SKM-1 treated with dmso at 0.1 percent for 144 hours (cell line): Measurements from ENCODE around the gene UST.
A peak's percentile ranks its signal among the peaks of the same experiment; 100 is the strongest.
"Not testable (repeated sequence)": the region's sequence is repeated elsewhere in the genome, so short reads cannot be mapped to it uniquely, and the experiment has no call there.

Source experiments
- DNase-seq: peaks from one replicate; lab custom pipeline; 2025; ENCODE audit not compliant: unreplicated experiment; lab: John Stamatoyannopoulos, UW

The UST gene

GRCh38 chr6:148831064-148831463, 84.2 kb downstream of the UST start:
- DNase-seq, result no peak

- no peak for DNase-seq
These were observed 84.7 kb downstream of the UST start for GRCh38 chr6:148831531-148831930.

- no peak for DNase-seq
These were observed 89.2 kb downstream of the UST start for GRCh38 chr6:148835920-148836441.

GRCh38 chr6:148836751-148837150, 89.9 kb downstream of the UST start:
- no peak for DNase-seq

- no peak for DNase-seq
These were observed 91.1 kb downstream of the UST start for GRCh38 chr6:148837941-148838340.

- DNase-seq, result no peak
These were observed 92.2 kb downstream of the UST start for GRCh38 chr6:148839044-148839443.

- DNase-seq, result no peak
These were observed 93.4 kb downstream of the UST start for GRCh38 chr6:148840256-148840655.

GRCh38 chr6:148842296-148843019, 95.6 kb downstream of the UST start:
- no peak for DNase-seq

GRCh38 chr6:148845464-148845863, 98.6 kb downstream of the UST start:
- no peak for DNase-seq

- DNase-seq, result no peak
These were observed 100.2 kb downstream of the UST start for GRCh38 chr6:148846778-148847761.

- DNase-seq, result no peak
These were observed 102.1 kb downstream of the UST start for GRCh38 chr6:148848915-148849314.

- not testable (repeated sequence) for DNase-seq
These were observed 102.6 kb downstream of the UST start for GRCh38 chr6:148849449-148849848.

- DNase-seq, result no peak
These were observed 104.1 kb downstream of the UST start for GRCh38 chr6:148850964-148851363.

GRCh38 chr6:148851683-148852556, 105.1 kb downstream of the UST start:
- no peak for DNase-seq

- no peak for DNase-seq
These were observed 105.9 kb downstream of the UST start for GRCh38 chr6:148852688-148853087.

GRCh38 chr6:148853113-148853512, 106.3 kb downstream of the UST start:
- DNase-seq, result not testable (repeated sequence)

GRCh38 chr6:148854096-148854495, 107.3 kb downstream of the UST start:
- DNase-seq, result peak; percentile 42

- no peak for DNase-seq
These were observed 108.2 kb downstream of the UST start for GRCh38 chr6:148854992-148855391.

GRCh38 chr6:148855744-148856143, 108.9 kb downstream of the UST start:
- no peak for DNase-seq

GRCh38 chr6:148857798-148858390, 111.1 kb downstream of the UST start:
- no peak for DNase-seq
